Mesothelial cell of epicardium (in vitro differentiated cells): ENCODE data around the gene PNMA8C. TPM values are rescaled to one million over a fixed set of nuclear protein-coding genes. Genes with fewer than 3 reads are reported as not detected.
A peak's percentile ranks its signal among the peaks of the same experiment; 100 is the strongest.

Source experiments
- DNase-seq, 2 experiments: peaks; one replicate each; pipeline ENCODE4 v3.0.0; 2021; ENCODE audit warnings: low spot score in 2 of 2; ENCODE audit not compliant: unreplicated experiment in 2 of 2
- H3K27ac Mint-ChIP-seq: 2 replicates; pipeline ENCODE4 v1.8.0; 2021; ENCODE audit warnings: mixed read lengths
- H3K27me3 Mint-ChIP-seq: 2 replicates; pipeline ENCODE4 v1.8.0; 2021; ENCODE audit warnings: low read depth, mixed read lengths
- H3K36me3 Mint-ChIP-seq: 2 replicates; pipeline ENCODE4 v1.8.0; 2021; ENCODE audit warnings: mixed read lengths
- H3K4me1 Mint-ChIP-seq: 2 replicates; pipeline ENCODE4 v1.8.0; 2021; ENCODE audit warnings: mixed read lengths
- H3K4me3 Mint-ChIP-seq: 2 replicates; pipeline ENCODE4 v1.8.0; 2021; ENCODE audit warnings: mild to moderate bottlenecking, moderate library complexity, mixed read lengths
- H3K9me3 Mint-ChIP-seq: 2 replicates; pipeline ENCODE4 v1.8.0; 2021; ENCODE audit warnings: mixed read lengths
- CTCF ChIP-seq: fragments of 200-600 bp; sonication (generic); IDR thresholded peaks from one replicate; pipeline ENCODE4 v1.5.0; 2021; ENCODE audit warnings: antibody characterized with exemption; ENCODE audit not compliant: unreplicated experiment
- total RNA-seq: library from RNA; stranded (reverse); gene quantifications from 3 replicates; pipeline ENCODE4 v1.2.1, GENCODE V29; 2021

Gene PNMA8C
- total RNA-seq, 1 donor from 2014 or later = 0.49 TPM

- H3K4me3 Mint-ChIP-seq = no peak overlapping the region
Observed at GRCh38 chr19:46431824-46432223, 3.1 kb upstream of the PNMA8C start.

GRCh38 chr19:46429999-46430398, 1.3 kb upstream of the PNMA8C start:
- Mint-ChIP-seq H3K27me3 (peaks cover 26% of the 10 kb centered on the region), H3K4me1 (peaks cover 28% of the 10 kb centered on the region)

More at GRCh38 chr19:46431824-46432223, 3.1 kb upstream of the PNMA8C start:
- H3K36me3 Mint-ChIP-seq = no peaks in the 10 kb centered on the region
- TF ChIP-seq CTCF = peak; percentile 42
- peaks cover 26% of the 10 kb centered on the region for H3K27me3 Mint-ChIP-seq
- no peak for DNase-seq
- no peak overlapping the region for H3K27ac Mint-ChIP-seq
- peaks cover 15% of the 10 kb centered on the region for H3K4me1 Mint-ChIP-seq
- no peaks in the 10 kb centered on the region for H3K9me3 Mint-ChIP-seq

GRCh38 chr19:46427518-46428045, 1.2 kb downstream of the PNMA8C start:
- H3K4me1 Mint-ChIP-seq = peaks cover 36% of the 10 kb centered on the region
- H3K27ac Mint-ChIP-seq = no peak overlapping the region
- H3K36me3 Mint-ChIP-seq = no peaks in the 10 kb centered on the region
- H3K27me3 Mint-ChIP-seq = peaks cover 24% of the 10 kb centered on the region
- no peak for DNase-seq
- TF ChIP-seq CTCF = no peak
- H3K9me3 Mint-ChIP-seq = no peaks in the 10 kb centered on the region
- H3K4me3 Mint-ChIP-seq = no peak overlapping the region

More at GRCh38 chr19:46429999-46430398, 1.3 kb upstream of the PNMA8C start:
- TF ChIP-seq CTCF = no peak
- no peaks in the 10 kb centered on the region for H3K36me3 Mint-ChIP-seq
- no peak overlapping the region for H3K27ac Mint-ChIP-seq
- no peak overlapping the region for H3K4me3 Mint-ChIP-seq
- DNase-seq = no peak
- no peaks in the 10 kb centered on the region for H3K9me3 Mint-ChIP-seq

GRCh38 chr19:46426506-46427162, 2.1 kb downstream of the PNMA8C start:
- Mint-ChIP-seq H3K27ac (peak overlapping the region; percentile 93), H3K9me3 (no peaks in the 10 kb centered on the region), H3K4me3 (peak overlapping the region; percentile 70), H3K27me3 (peaks cover 21% of the 10 kb centered on the region), H3K4me1 (peaks cover 36% of the 10 kb centered on the region), H3K36me3 (no peaks in the 10 kb centered on the region)
- DNase-seq = peak; percentile 78 to 86
- no peak for TF ChIP-seq CTCF

- Mint-ChIP-seq H3K27ac (peak overlapping the region; percentile 93), H3K36me3 (no peaks in the 10 kb centered on the region), H3K9me3 (no peaks in the 10 kb centered on the region), H3K27me3 (peaks cover 20% of the 10 kb centered on the region), H3K4me1 (peaks cover 36% of the 10 kb centered on the region), H3K4me3 (peak overlapping the region; percentile 70)
- TF ChIP-seq CTCF = no peak
- no peak for DNase-seq
Observed at GRCh38 chr19:46426035-46426505, 2.7 kb downstream of the PNMA8C start.
